H1 (cell line): ENCODE results near the gene REXO5.

Experiments used
- CBX5 ChIP-seq: fragments of 300-800, 300-1000 bp; sonication (generic); IDR thresholded peaks from 2 replicates; pipeline ENCODE4 v1.7.1; 2016; ENCODE audit warnings: antibody characterized with exemption, low read length, low read depth
- EP300 ChIP-seq, 2 experiments: IDR thresholded peaks; 1 replicate in 1 of 2; 2 replicates in 1 of 2; pipeline ENCODE4 v1.6.1; 2011 to 2012; ENCODE audit warnings: low read depth in 2 of 2, low read length in 2 of 2, mild to moderate bottlenecking in 2 of 2, borderline replicate concordance in 1 of 2, inconsistent platforms in 1 of 2, moderate library complexity in 1 of 2
- EZH2 ChIP-seq: fragments of 200-600 bp; sonication (generic); IDR thresholded peaks from 2 replicates; pipeline ENCODE4 v1.7.1; 2012; ENCODE audit warnings: low read depth, mild to moderate bottlenecking, moderate library complexity, low read length, inconsistent platforms; ENCODE audit not compliant: severe bottlenecking
- POLR2AphosphoS5 ChIP-seq: IDR thresholded peaks from 2 replicates; pipeline ENCODE4 v1.6.1; 2011; ENCODE audit warnings: low read depth, low read length
- TAF1 ChIP-seq: IDR thresholded peaks from 2 replicates; pipeline ENCODE4 v1.6.1; 2011; ENCODE audit warnings: mild to moderate bottlenecking, low read depth, low read length
- TCF12 ChIP-seq: IDR thresholded peaks from 2 replicates; pipeline ENCODE4 v1.6.1; 2011; ENCODE audit warnings: low read depth, mild to moderate bottlenecking, low read length
- TF ChIP-seq, protein P1 (sequence below), 3 experiments: IDR thresholded peaks; 1 replicate in 2 of 3; 2 replicates in 1 of 3; pipeline versions ENCODE4 v1.5.1 to v1.6.1; 2011; ENCODE audit warnings: low read length in 3 of 3, mild to moderate bottlenecking in 3 of 3, inconsistent platforms in 2 of 3, low read depth in 1 of 3, moderate library complexity in 1 of 3; ENCODE audit not compliant: insufficient read depth in 1 of 3; ENCODE audit errors: control extremely low read depth in 1 of 3

DNA sequence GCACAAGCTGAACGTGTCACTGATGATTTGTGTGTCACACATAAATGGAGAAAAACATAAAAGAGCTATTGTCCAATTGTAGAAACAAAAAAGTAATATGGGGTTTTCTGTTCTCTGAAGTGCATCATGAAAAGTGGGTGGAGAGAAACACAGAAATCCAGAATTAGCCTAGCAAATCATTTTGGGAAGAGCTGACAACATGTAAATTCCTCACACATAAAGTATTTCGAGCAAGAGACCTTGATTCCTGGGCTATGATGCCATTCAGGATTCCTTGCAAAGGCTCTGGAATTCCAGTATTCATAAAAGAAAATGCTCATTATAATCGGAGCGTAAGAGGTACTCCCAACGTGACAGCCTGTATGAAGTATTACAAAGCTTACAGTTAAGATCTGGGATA, 92.7 kb downstream of the REXO5 start:
- no peak for TF ChIP-seq CBX5
- TF ChIP-seq POLR2AphosphoS5 = no peak
- TF ChIP-seq, protein P1, sequence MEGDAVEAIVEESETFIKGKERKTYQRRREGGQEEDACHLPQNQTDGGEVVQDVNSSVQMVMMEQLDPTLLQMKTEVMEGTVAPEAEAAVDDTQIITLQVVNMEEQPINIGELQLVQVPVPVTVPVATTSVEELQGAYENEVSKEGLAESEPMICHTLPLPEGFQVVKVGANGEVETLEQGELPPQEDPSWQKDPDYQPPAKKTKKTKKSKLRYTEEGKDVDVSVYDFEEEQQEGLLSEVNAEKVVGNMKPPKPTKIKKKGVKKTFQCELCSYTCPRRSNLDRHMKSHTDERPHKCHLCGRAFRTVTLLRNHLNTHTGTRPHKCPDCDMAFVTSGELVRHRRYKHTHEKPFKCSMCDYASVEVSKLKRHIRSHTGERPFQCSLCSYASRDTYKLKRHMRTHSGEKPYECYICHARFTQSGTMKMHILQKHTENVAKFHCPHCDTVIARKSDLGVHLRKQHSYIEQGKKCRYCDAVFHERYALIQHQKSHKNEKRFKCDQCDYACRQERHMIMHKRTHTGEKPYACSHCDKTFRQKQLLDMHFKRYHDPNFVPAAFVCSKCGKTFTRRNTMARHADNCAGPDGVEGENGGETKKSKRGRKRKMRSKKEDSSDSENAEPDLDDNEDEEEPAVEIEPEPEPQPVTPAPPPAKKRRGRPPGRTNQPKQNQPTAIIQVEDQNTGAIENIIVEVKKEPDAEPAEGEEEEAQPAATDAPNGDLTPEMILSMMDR (IDR thresholded peaks at IDR 0.05; ENCODE audit: control extremely low read depth in 1 of 3, insufficient read depth in 1 of 3, low read depth in 1 of 3, low read length in 3 of 3) = no peak
- no peak for TF ChIP-seq EP300 (IDR thresholded peaks at IDR 0.05; ENCODE audit: borderline replicate concordance in 1 of 2, low read depth in 2 of 2, low read length in 2 of 2)
- TF ChIP-seq EZH2 = no peak
- TF ChIP-seq TAF1 = no peak
- TF ChIP-seq TCF12 = no peak
